ENCODE data around the gene MRGPRX2.

Gene MRGPRX2

GRCh38 chr11:19032990-19033389, 27.5 kb downstream of the MRGPRX2 start:
- DNase-seq (ENCODE audit: extremely low read depth, low read depth) = no peak
- TF ChIP-seq, protein P1, sequence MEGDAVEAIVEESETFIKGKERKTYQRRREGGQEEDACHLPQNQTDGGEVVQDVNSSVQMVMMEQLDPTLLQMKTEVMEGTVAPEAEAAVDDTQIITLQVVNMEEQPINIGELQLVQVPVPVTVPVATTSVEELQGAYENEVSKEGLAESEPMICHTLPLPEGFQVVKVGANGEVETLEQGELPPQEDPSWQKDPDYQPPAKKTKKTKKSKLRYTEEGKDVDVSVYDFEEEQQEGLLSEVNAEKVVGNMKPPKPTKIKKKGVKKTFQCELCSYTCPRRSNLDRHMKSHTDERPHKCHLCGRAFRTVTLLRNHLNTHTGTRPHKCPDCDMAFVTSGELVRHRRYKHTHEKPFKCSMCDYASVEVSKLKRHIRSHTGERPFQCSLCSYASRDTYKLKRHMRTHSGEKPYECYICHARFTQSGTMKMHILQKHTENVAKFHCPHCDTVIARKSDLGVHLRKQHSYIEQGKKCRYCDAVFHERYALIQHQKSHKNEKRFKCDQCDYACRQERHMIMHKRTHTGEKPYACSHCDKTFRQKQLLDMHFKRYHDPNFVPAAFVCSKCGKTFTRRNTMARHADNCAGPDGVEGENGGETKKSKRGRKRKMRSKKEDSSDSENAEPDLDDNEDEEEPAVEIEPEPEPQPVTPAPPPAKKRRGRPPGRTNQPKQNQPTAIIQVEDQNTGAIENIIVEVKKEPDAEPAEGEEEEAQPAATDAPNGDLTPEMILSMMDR (IDR thresholded peaks at IDR 0.05; ENCODE audit: low read depth, low read length) = no peak

DNA sequence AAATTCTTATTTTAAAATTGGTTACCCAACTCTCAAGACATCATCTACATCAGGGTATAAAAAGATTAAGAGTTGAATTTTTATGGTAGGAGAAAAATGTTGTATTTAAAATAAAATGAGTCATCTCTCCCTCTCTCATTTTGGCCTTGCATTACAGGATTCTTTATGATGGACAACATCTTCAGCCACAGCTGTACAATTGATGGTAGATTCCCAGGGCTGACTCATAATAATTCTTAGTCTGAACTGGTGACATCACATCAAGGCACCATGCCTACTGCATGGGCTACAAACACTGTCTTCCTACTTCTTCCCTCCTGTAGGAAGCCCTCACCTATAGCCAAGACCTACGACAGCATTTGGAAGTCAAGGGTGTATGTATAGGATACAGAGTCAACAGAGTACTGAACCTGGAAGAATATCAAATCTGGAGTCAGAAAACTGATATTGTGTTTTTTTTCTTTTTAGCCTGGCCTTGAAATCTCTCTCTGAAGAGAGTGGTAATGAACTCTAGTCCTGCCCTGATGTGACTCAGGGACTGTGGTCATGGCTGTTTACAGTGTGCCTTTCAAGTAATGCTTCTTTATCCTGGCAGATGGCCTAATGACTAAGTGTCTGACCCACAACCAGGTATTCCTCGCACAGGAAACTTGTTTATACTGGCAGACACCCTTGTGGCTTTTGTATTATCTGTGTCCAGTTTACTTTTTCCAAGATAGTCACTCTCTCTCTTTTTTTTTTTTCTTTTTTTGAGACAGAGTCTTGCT, 32.5 kb downstream of the MRGPRX2 start:
- no peak for DNase-seq (ENCODE audit: extremely low read depth, low read depth)
- TF ChIP-seq, protein P1 (IDR thresholded peaks at IDR 0.05; ENCODE audit: low read depth, low read length) = no peak

DNA sequence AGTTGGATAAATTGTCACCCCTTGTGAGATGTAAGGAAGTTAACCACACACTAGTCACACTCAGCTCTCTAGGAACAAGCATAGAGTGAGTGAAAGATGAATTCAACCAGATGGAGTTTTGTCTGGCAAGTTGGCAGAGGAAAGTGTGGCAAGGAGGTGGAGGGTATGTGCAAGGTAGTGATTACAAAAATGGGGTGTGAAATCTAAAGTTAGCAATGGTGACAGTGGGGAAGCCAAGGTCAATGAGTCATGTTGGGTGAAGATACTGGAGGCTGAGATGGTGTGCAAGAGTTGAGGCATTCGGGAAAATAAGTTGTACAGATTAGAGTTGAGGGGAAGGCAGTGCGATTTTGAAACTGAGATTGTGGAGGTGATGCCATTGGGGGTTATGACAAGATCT, 33.7 kb downstream of the MRGPRX2 start:
- TF ChIP-seq, protein P1 (IDR thresholded peaks at IDR 0.05; ENCODE audit: low read depth, low read length) = no peak
- no peak for DNase-seq (ENCODE audit: extremely low read depth, low read depth)

GRCh38 chr11:19025481-19026406, 34.8 kb downstream of the MRGPRX2 start:
- TF ChIP-seq, protein P1 (IDR thresholded peaks at IDR 0.05; ENCODE audit: low read depth, low read length) = no peak
- DNase-seq (ENCODE audit: extremely low read depth, low read depth) = no peak

- DNase-seq (ENCODE audit: extremely low read depth, low read depth) = no peak
- TF ChIP-seq, protein P1 (IDR thresholded peaks at IDR 0.05; ENCODE audit: low read depth, low read length) = no peak
These were observed 39.7 kb downstream of the MRGPRX2 start for GRCh38 chr11:19020831-19021230.

DNA sequence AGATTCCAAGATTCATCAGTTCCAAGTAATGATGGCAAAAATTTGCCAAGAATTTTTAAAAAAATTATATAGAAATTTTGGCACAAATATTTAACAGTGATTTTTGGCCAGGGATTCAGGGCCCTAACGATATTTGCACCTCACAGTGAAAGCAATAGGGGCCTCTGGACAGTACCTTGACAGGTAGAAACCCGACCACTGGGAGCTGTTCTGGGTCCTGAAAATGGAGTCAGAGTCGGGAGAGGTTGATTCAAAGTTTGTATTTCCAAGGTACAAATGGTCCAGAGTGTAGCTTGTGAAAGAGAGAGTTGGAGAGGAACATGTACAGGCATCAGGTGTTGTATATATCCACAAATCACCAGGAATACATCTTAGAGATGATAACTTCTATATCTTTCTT, 41.6 kb downstream of the MRGPRX2 start:
- DNase-seq (ENCODE audit: extremely low read depth, low read depth) = no peak
- TF ChIP-seq, protein P1 (IDR thresholded peaks at IDR 0.05; ENCODE audit: low read depth, low read length) = no peak
